Subcutaneous adipose tissue (tissue), 4 donors: Measurements from ENCODE around the gene KRT71. TPM values are rescaled to one million over a fixed set of nuclear protein-coding genes. Genes with fewer than 3 reads are reported as not detected.

Experiments used
- total RNA-seq, 4 donors: library from RNA; depleted of rRNA; stranded (reverse); fragments of >200 nt; gene quantifications; one replicate each; pipeline ENCODE4 v1.1.0, GENCODE V29; 2016
- TF ChIP-seq, protein P1 (sequence below): fragments of 450-650 bp; IDR thresholded peaks from one replicate; pipeline ENCODE4 v1.5.1; 2016; ENCODE audit warnings: low read depth, mild to moderate bottlenecking, control low read depth, antibody characterized with exemption, moderate library complexity

The KRT71 gene
- total RNA-seq, 4 donors from 2014 or later = not detected

DNA sequence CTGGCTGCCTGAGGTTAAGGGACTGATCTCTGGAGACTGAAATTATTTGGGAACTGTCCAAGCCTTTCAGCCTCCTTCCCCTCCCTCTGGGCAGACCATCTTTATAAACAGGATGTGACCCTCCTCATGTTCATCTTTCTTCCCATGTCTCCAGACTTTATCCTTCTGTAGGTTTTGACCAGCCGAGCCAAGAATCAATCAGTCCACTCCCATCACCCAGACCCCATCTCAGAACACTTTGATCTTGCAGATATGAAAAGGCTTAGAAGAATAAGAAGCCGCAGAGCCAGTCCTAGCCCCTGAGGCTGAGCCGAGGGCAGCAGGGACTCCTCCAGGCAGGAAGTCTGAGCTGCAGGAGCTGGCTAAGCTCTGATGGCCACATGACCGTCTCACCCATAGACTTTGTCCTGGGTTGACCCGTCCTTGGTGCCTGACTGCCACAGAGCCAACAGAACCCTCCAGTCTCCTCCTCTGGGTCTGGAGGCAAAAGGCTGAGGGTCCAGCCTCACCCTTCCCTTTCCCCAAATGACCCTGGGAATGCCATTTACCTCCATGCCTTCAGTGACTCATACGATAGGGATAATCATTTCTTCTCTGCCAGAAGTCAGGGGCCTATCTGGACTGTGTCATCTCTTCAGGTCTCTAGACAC lies 1.6 kb downstream of the KRT71 start:
- TF ChIP-seq, protein P1, sequence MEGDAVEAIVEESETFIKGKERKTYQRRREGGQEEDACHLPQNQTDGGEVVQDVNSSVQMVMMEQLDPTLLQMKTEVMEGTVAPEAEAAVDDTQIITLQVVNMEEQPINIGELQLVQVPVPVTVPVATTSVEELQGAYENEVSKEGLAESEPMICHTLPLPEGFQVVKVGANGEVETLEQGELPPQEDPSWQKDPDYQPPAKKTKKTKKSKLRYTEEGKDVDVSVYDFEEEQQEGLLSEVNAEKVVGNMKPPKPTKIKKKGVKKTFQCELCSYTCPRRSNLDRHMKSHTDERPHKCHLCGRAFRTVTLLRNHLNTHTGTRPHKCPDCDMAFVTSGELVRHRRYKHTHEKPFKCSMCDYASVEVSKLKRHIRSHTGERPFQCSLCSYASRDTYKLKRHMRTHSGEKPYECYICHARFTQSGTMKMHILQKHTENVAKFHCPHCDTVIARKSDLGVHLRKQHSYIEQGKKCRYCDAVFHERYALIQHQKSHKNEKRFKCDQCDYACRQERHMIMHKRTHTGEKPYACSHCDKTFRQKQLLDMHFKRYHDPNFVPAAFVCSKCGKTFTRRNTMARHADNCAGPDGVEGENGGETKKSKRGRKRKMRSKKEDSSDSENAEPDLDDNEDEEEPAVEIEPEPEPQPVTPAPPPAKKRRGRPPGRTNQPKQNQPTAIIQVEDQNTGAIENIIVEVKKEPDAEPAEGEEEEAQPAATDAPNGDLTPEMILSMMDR = no peak

DNA sequence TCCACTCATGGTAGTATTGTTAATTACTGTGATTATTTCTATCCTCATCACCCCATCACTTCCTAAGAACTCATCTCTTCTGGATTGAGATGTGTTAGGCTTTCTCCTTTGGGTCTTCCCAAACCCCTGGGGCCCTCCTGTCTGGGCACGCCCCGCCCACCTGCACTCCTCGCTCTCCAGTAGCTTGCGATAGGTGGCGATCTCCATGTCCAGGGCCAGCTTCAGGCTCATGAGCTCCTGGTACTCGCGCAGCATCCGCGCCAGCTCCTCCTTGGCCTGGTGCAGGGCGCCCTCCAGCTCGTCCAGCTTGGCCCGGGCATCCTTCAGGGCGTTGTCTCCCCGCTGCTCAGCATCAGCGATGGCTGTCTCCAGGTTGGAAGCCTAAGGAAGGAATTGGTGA lies 6.8 kb downstream of the KRT71 start:
- TF ChIP-seq, protein P1 = no peak

GRCh38 chr12:52543985-52544883 lies 8.7 kb downstream of the KRT71 start:
- TF ChIP-seq, protein P1 = no peak

DNA sequence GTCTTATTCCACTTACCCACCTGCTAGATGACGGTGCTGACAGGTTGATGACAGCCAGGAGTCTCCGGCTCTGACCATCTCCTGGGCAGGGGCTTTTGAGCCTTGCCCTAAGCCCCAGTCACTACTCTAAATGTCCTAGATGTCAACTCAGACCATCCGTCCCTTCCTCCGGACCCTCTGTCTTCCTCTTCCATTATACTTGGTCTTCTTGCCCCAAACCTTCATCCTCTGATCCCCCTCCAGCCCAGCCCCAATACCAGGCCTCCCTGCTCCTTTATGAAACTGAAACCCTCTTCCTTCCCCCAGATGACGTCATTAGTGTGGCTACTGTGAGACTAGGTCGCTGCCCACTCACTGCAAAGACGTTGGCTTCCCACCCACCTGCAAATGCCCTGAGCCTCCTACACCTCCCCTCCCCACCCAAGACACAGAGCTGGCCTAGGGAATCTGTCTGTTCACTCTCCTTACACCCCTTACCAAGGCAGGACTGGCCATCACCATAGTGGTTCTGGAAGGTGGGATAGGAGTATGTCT lies 10.1 kb downstream of the KRT71 start:
- TF ChIP-seq, protein P1 = no peak

GRCh38 chr12:52542157-52542556 lies 10.8 kb downstream of the KRT71 start:
- TF ChIP-seq, protein P1 = no peak

DNA sequence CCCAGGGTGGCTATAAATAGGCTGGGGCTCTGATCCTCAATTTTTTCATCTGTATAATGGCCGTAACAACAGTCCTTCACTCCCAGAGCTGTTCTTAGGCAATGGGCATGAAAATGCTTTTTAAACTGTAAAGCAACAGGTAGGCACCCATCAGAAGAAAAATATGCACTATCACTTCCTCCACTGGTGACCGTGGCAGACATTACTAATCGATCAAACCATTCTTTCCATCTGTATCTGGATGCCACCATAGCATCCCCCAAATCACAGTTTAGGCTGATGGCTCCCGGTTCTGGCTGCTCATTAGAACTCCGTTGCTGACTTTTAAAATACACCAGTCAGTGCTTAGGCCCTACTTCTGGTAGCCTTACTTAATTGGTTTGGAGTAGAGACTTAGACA lies 11.2 kb downstream of the KRT71 start:
- TF ChIP-seq, protein P1 = no peak

DNA sequence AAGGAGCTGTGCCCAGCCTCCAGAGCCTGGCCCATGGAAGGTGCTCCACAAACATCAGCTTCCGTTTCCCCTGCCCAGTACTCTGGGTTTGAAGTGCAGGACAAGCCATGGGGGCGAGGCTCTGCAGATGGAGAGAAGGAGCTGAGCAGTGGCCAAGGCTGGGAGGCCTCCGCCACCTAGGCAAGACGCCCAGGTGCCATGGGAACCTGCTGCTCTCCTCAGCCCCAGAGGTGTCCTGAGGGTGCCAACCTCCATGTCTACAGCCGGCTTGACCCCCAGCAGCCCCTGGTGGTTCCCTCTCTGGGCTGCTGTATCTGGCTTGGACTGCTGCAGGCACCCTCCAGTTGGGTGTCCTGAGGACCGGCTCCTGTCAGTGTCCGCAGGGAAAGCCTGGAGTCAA lies 12.4 kb downstream of the KRT71 start:
- TF ChIP-seq, protein P1 = no peak
